Lower lobe of right lung (tissue), 2 donors: Measurements from ENCODE around the gene VWA3B. TPM values are rescaled to one million over a fixed set of nuclear protein-coding genes. Genes with fewer than 3 reads are reported as not detected.

Experiments
- ATAC-seq, 2 donors: fragments of 200-7000 bp; cut with Tn5 transposase; one replicate each; pipeline ENCODE4 v1.9.1; 2020 to 2022; ENCODE audit warnings: mild to moderate bottlenecking in 2 of 2, moderate library complexity in 2 of 2
- DNase-seq: peaks from one replicate; pipeline ENCODE4 v3.0.0-alpha.2; 2020
- H3K27ac ChIP-seq: fragments of 200-600 bp; one replicate; pipeline ENCODE4 v1.8.0; 2022
- H3K27me3 ChIP-seq: fragments of 200-600 bp; one replicate; pipeline ENCODE4 v1.8.0; 2022; ENCODE audit warnings: low read depth
- H3K36me3 ChIP-seq: fragments of 200-600 bp; one replicate; pipeline ENCODE4 v1.8.0; 2022; ENCODE audit warnings: mild to moderate bottlenecking
- H3K4me1 ChIP-seq: fragments of 200-600 bp; one replicate; pipeline ENCODE4 v1.8.0; 2022
- H3K4me3 ChIP-seq: fragments of 200-600 bp; one replicate; pipeline ENCODE4 v1.8.0; 2022; ENCODE audit warnings: mild to moderate bottlenecking
- H3K9me3 ChIP-seq: fragments of 200-600 bp; one replicate; pipeline ENCODE4 v1.8.0; 2022
- intact Hi-C: fragments of 100-400 bp; cut with DNase I; formaldehyde crosslinking; loops from one replicate; pipeline ENCODE4 v1.11.0; 2022
- total RNA-seq: library from RNA; stranded (reverse); fragmentation: NEBNext Ultra II Directional; extraction: Animal tissue kit (Norgen Biotek cat#: 25700); gene quantifications from one replicate; pipeline ENCODE4 v1.2.1, GENCODE V29; 2021
- TF ChIP-seq, protein P1 (sequence below): fragments of 200-600 bp; IDR thresholded peaks from one replicate; pipeline ENCODE4 v1.8.0; 2022; ENCODE audit warnings: antibody characterized with exemption, mild to moderate bottlenecking
- donor health status: DM: no; HTN: yes; CAD: no; lungs with severe emphysema.

VWA3B gene
- total RNA-seq, 1 donor from 2014 or later, result 7.9 TPM

DNA sequence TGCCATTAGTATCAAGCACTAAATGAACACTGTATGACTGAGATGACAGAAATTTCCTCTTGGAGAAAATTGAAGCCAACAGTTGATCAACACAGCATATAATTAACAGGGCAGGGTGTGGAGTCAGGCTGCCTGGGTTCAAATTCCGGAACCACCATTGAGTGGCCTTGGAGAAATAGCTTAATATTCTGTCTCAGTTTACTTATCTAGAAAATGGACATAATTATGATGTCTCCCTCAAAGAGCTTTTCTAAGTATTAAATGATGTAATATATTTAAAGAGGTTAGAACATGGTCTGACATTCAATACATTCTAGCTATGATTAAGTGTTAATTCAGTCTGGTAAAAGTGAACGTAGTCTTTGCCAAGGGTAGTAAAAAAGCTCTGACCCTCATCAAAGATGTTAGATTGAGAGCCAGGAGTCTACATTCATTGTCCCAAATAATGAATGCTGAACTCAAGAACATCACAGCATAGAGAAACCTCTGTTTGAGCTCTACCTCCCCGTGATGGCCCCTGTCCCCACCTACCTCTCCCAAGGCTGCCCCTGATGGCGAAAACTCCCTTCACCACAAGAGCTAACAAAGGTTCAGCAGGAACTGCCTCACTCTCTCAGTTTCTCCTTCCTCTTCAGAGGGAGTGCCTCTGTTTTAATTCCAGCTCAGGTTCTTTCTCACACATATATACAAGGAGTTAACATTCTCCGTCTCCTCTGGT lies 2.7 kb upstream of the VWA3B start:
- H3K36me3 ChIP-seq, result no peaks in the 10 kb centered on the region
- TF ChIP-seq, protein P1, sequence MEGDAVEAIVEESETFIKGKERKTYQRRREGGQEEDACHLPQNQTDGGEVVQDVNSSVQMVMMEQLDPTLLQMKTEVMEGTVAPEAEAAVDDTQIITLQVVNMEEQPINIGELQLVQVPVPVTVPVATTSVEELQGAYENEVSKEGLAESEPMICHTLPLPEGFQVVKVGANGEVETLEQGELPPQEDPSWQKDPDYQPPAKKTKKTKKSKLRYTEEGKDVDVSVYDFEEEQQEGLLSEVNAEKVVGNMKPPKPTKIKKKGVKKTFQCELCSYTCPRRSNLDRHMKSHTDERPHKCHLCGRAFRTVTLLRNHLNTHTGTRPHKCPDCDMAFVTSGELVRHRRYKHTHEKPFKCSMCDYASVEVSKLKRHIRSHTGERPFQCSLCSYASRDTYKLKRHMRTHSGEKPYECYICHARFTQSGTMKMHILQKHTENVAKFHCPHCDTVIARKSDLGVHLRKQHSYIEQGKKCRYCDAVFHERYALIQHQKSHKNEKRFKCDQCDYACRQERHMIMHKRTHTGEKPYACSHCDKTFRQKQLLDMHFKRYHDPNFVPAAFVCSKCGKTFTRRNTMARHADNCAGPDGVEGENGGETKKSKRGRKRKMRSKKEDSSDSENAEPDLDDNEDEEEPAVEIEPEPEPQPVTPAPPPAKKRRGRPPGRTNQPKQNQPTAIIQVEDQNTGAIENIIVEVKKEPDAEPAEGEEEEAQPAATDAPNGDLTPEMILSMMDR, result no peak
- H3K27me3 ChIP-seq, result peaks cover 25% of the 10 kb centered on the region
- ATAC-seq (no peak), DNase-seq (no peak)
- H3K4me3 ChIP-seq, result no peak overlapping the region
- H3K4me1 ChIP-seq, result peaks cover 26% of the 10 kb centered on the region
- intact Hi-C loops, result no loop called here
- H3K9me3 ChIP-seq, result no peaks in the 10 kb centered on the region
- no peak overlapping the region for H3K27ac ChIP-seq

DNA sequence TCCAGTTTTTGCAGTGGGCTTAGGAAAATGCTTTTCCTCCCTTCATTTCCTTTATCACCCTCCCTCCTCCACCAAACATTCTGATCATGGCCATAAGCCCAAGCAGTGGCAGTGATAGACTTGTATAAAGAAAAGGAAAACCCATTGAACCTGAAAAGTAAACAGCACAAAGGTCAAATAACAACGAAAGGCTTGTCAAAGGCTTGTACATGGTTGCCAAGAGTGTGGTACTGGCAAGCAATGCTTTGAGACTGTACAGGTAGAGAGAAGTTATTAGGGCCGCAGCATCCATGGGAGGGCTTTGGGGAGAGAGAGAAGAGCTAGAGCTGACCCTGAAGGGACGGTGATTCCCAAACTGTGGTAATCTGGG lies 2.1 kb upstream of the VWA3B start:
- Histone ChIP-seq H3K27me3 (peaks cover 25% of the 10 kb centered on the region), H3K9me3 (no peaks in the 10 kb centered on the region), H3K4me3 (no peak overlapping the region), H3K4me1 (peaks cover 28% of the 10 kb centered on the region), H3K27ac (no peak overlapping the region), H3K36me3 (no peaks in the 10 kb centered on the region)
- intact Hi-C loops, result no loop called here
- TF ChIP-seq, protein P1, result no peak
- ATAC-seq, result no peak
- DNase-seq, result no peak

DNA sequence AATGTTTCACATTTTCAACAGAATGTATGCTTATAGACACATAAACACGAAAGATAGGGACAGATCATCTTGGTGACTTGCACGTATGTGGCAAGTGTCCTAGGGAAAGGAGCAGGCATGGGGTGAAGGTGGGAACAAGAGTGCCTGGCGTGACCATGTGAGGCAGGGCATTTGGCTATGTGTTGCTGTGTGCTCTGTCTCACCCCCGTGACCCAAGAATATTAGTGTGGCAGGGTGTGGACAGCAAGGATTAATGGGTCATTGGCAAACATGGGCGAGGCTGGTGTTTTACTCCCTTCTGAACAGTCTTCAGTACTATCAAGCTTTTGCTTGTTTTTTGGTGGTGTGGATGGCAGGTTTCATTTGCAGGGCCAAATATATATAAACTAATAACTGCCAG lies 1.3 kb upstream of the VWA3B start:
- H3K9me3 ChIP-seq, result no peaks in the 10 kb centered on the region
- H3K27me3 ChIP-seq, result peaks cover 25% of the 10 kb centered on the region
- DNase-seq, result no peak
- no peak for ATAC-seq
- no peak overlapping the region for H3K4me3 ChIP-seq
- no peaks in the 10 kb centered on the region for H3K36me3 ChIP-seq
- intact Hi-C loops, result no loop called here
- peaks cover 31% of the 10 kb centered on the region for H3K4me1 ChIP-seq
- TF ChIP-seq, protein P1, result no peak
- H3K27ac ChIP-seq, result no peak overlapping the region

DNA sequence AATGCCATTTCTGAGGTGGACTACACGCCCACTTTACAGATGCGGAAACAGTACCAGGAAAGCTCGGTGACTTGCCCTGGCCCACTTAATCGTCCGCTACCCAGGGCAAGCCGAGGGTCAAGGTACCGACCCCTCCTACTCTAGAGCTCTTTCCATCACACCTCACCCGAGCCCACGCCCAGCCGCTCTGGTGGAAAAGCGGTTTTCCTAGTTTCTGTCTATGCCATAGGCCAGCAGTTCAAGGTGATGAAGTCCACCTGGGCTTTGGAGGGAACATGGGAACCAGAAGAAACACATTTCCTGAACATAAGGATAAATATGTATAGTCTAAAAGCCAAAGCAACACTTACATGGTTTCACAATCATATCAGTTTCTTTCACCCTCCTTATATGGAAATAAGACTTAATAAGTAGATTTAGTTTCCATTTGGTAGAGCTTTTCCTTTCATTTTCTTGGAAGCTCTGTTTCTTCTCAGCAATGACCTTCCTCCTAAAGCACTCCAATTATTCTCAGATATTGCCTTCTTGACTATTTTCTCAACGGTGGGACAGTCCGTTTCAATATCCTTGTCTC lies 567 bp downstream of the VWA3B start:
- Histone ChIP-seq H3K4me3 (peak overlapping the region; percentile 53), H3K36me3 (no peaks in the 10 kb centered on the region), H3K27me3 (peaks cover 25% of the 10 kb centered on the region), H3K4me1 (peaks cover 38% of the 10 kb centered on the region), H3K27ac (no peak overlapping the region), H3K9me3 (no peaks in the 10 kb centered on the region)
- intact Hi-C loops, result no loop called here
- TF ChIP-seq, protein P1, result no peak
- ATAC-seq (peak in 1 of 2 donors; percentile 4), DNase-seq (no peak)

DNA sequence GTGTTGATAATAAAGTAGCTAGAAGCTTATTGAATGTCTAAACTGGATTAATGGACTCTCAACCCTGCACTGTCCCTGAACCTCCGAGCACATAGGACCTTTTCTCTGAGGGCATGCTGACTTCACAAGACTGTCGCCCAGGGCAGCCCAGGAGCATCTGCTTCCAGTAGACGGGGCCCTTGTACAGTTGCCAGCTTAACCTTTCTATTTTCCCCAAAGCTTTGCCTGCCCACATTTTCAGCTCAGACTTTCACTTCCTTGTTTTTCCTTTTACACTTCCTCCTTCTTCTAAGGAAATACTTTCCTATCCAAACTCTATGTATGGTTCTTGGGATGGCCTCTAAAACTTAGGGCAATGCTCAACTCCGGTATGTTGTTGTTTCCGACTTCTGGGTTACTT lies 1.3 kb downstream of the VWA3B start:
- H3K27ac ChIP-seq, result no peak overlapping the region
- intact Hi-C loops, result no loop called here
- H3K4me3 ChIP-seq, result no peak overlapping the region
- peaks cover 19% of the 10 kb centered on the region for H3K27me3 ChIP-seq
- DNase-seq (peak; percentile 62), ATAC-seq (peak; percentile 24 to 57)
- no peaks in the 10 kb centered on the region for H3K9me3 ChIP-seq
- H3K4me1 ChIP-seq, result peaks cover 38% of the 10 kb centered on the region
- TF ChIP-seq, protein P1, result no peak
- no peaks in the 10 kb centered on the region for H3K36me3 ChIP-seq
